Testis (tissue), 3 donors: Measurements from ENCODE around the gene ZNF792. TPM values are rescaled to one million over a fixed set of nuclear protein-coding genes. Genes with fewer than 3 reads are reported as not detected.

Experiments
- DNase-seq: peaks from one replicate; pipeline ENCODE4 v3.0.0-alpha.2; 2019
- H3K27ac ChIP-seq, 2 donors: fragments of 200-600 bp; sonication (generic); one replicate each; pipeline ENCODE4 v1.5.1; 2019
- H3K27me3 ChIP-seq: fragments of 200-600 bp; sonication (generic); one replicate; pipeline ENCODE4 v1.5.1; 2019
- H3K36me3 ChIP-seq: fragments of 200-600 bp; sonication (generic); one replicate; pipeline ENCODE4 v1.5.1; 2017; ENCODE audit warnings: low read depth; ENCODE audit errors: missing control alignments
- H3K4me1 ChIP-seq: fragments of 200-600 bp; sonication (generic); one replicate; pipeline ENCODE4 v1.5.1; 2019
- H3K4me3 ChIP-seq, 2 donors: fragments of 200-600 bp; sonication (generic); one replicate each; pipeline ENCODE4 v1.5.1; 2017 to 2019
- H3K9me3 ChIP-seq: fragments of 200-600 bp; sonication (generic); one replicate; pipeline ENCODE4 v1.5.1; 2017
- POLR2A ChIP-seq: fragments of 450-650 bp; IDR thresholded peaks from one replicate; pipeline ENCODE4 v1.6.1; 2017; ENCODE audit warnings: antibody characterized with exemption, mild to moderate bottlenecking, moderate library complexity
- WGBS, 2 donors: methylation state at CpG; one replicate each; pipeline ENCODE4 v1.1.5; 2018; 5-methylcytosine and 5-hydroxymethylcytosine counted together
- intact Hi-C: fragments of 100-400 bp; cut with DNase I; formaldehyde crosslinking; loops from one replicate; pipeline ENCODE4 v1.15.1; 2023; ENCODE audit warnings: low total_unique reads
- polyA plus RNA-seq: library from polyadenylated mRNA; stranded (reverse); fragments of 350-450 nt; fragmentation: Illumina TruSeq; extraction: RNeasy Lipid Tissue Mini Kit (QIAGEN cat#74804); gene quantifications from one replicate; pipeline ENCODE4 v1.2.3, GENCODE V29; 2014; ENCODE audit warnings: low read depth, low replicate concordance; ENCODE audit not compliant: insufficient read depth
- total RNA-seq, 2 donors: library from RNA; depleted of rRNA; stranded (reverse); fragments of >200 nt; gene quantifications; one replicate each; pipeline ENCODE4 v1.2.3, GENCODE V29; 2016
- TF ChIP-seq, protein P1 (sequence below), 3 experiments: fragments of 450-650 bp in 2 of 3; fragments of 200-600 bp in 1 of 3; sonication (generic) in 1 of 3; IDR thresholded peaks; one replicate each; pipeline ENCODE4 v1.5.1; 2016 to 2019; ENCODE audit warnings: antibody characterized with exemption in 3 of 3, mild to moderate bottlenecking in 2 of 3, moderate library complexity in 1 of 3

The ZNF792 gene
- total and polyA plus RNA-seq, 3 donors from 2014 or later: 2.3 to 6.6 (median 5.4) TPM

GRCh38 chr19:34962687-34963572 lies 1.1 kb downstream of the ZNF792 start:
- H3K4me1 ChIP-seq: peaks cover 18% of the 10 kb centered on the region
- no peak for TF ChIP-seq POLR2A
- TF ChIP-seq, protein P1, sequence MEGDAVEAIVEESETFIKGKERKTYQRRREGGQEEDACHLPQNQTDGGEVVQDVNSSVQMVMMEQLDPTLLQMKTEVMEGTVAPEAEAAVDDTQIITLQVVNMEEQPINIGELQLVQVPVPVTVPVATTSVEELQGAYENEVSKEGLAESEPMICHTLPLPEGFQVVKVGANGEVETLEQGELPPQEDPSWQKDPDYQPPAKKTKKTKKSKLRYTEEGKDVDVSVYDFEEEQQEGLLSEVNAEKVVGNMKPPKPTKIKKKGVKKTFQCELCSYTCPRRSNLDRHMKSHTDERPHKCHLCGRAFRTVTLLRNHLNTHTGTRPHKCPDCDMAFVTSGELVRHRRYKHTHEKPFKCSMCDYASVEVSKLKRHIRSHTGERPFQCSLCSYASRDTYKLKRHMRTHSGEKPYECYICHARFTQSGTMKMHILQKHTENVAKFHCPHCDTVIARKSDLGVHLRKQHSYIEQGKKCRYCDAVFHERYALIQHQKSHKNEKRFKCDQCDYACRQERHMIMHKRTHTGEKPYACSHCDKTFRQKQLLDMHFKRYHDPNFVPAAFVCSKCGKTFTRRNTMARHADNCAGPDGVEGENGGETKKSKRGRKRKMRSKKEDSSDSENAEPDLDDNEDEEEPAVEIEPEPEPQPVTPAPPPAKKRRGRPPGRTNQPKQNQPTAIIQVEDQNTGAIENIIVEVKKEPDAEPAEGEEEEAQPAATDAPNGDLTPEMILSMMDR (IDR thresholded peaks at IDR 0.05): no peak
- H3K27me3 ChIP-seq: no peaks in the 10 kb centered on the region
- intact Hi-C loops: no loop called here
- 33 to 37% methylated on average over 13 to 14 of the region's 14 CpGs for WGBS, 2 donors
- peak overlapping the region; percentile 73 to 85 for H3K4me3 ChIP-seq
- H3K27ac ChIP-seq: peak overlapping the region in 1 of 2 donors; percentile 11
- H3K9me3 ChIP-seq: no peaks in the 10 kb centered on the region
- no peaks in the 10 kb centered on the region for H3K36me3 ChIP-seq
- DNase-seq: no peak

DNA sequence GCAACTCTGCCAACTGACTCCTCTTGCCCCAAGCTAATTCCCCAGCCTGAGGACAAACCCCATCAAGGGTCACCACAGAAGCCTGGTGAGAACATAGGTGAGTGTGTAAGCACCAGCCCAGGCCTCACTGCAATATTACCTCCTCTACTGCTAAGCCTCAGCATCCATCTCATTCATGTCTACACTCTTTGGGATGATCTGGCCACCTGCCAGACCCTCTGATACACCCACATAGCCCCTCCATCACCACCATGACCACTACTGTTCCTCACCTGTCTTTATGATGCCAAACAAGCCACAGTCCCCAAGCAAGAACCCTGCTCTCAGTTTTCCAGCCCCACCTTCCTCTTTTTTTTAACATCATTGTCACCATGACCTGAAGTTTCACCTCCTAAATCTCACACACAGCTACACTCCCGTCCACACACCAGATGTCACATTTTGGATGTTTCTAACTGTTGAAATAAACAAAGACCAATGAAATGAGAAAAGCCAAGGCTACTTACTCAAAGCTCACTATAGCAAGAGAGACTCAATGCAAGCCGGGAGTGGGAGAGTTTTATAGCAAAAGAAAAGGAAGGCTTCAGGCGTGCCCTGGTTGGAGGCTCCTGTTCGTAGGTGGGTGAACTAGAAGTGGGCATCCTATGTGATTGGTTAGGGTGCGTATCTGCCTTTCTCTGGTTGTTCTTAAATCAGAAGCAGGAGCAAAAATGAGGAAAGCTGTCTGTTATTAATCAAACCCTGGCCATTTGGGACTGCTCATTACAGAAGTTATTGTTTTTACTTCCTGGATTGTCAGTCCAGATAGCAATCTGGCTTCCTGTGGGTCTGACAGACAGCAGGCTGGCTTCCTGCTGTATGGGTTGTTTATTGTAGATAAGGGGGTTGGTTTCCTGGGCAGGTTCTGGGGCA lies 2.0 kb downstream of the ZNF792 start:
- intact Hi-C loops: no loop called here
- TF ChIP-seq, protein P1 (IDR thresholded peaks at IDR 0.05): no peak
- no peak for TF ChIP-seq POLR2A
- no peaks in the 10 kb centered on the region for H3K9me3 ChIP-seq
- H3K4me3 ChIP-seq: no peak overlapping the region
- H3K4me1 ChIP-seq: peaks cover 18% of the 10 kb centered on the region
- H3K36me3 ChIP-seq: no peaks in the 10 kb centered on the region
- 83 to 87% methylated on average over 5 of the region's 5 CpGs for WGBS, 2 donors
- H3K27me3 ChIP-seq: no peaks in the 10 kb centered on the region
- DNase-seq: no peak
- H3K27ac ChIP-seq: no peak overlapping the region

- 95% methylated on average over 12 of the region's 12 CpGs for WGBS, 2 donors
- no peak overlapping the region for H3K27ac ChIP-seq
- no peaks in the 10 kb centered on the region for H3K9me3 ChIP-seq
- no peaks in the 10 kb centered on the region for H3K36me3 ChIP-seq
- intact Hi-C loops: no loop called here
- DNase-seq: no peak
- peaks cover 18% of the 10 kb centered on the region for H3K4me1 ChIP-seq
- TF ChIP-seq, protein P1 (IDR thresholded peaks at IDR 0.05): no peak
- no peak for TF ChIP-seq POLR2A
- no peak overlapping the region for H3K4me3 ChIP-seq
- no peaks in the 10 kb centered on the region for H3K27me3 ChIP-seq
Observed at GRCh38 chr19:34960940-34961679, 2.9 kb downstream of the ZNF792 start.

DNA sequence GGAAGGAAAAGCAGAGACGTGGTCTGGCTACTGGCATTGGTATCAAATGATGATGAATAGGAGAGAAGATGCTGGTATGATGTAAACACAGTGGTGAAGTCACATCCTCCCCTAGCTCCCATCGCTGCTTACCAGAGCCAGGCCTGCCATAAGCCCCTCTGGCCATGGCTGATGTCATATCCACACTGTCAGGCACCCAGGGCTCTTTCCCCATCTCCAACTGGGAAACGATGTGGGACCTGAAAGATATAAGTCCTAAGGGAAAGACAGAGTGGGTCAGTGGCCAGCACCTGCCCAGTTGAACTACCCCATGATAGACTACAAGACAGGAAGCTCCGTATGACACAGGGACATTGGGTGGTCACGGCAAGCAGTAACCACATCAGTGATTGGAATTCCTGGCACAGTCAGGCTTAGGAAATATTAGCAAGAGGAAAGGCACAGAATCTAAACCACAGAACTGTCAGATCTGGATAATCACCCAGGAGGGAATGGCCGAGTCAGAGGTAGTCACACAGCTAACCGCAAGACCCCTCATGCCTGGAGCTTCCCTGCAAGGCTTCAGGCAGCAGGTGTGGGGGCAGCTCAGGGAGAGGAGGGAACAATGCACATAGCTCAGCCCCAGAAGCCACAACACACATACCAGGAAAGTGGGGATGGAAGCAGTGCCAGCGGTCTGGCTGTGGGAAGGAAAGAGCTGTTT lies 3.8 kb downstream of the ZNF792 start:
- Histone ChIP-seq H3K4me1 (peaks cover 18% of the 10 kb centered on the region), H3K36me3 (no peaks in the 10 kb centered on the region), H3K27me3 (no peaks in the 10 kb centered on the region), H3K9me3 (no peaks in the 10 kb centered on the region), H3K4me3 (no peak overlapping the region), H3K27ac (no peak overlapping the region)
- intact Hi-C loops: no loop called here
- DNase-seq: no peak
- TF ChIP-seq POLR2A: no peak
- TF ChIP-seq, protein P1 (IDR thresholded peaks at IDR 0.05): no peak
- WGBS, 2 donors: 93 to 97% methylated on average over 8 of the region's 8 CpGs
